ENCODE measurements around the gene RNASE13. TPM values are rescaled to one million over a fixed set of nuclear protein-coding genes. Genes with fewer than 3 reads are reported as not detected.

The RNASE13 gene
- total and polyA plus RNA-seq, 2 of the 4 experiments (the other 2 are of a cell fraction) = not detected

- in situ Hi-C loops (cut with MboI; ENCODE audit: low sequenced_read_pairs) = loop anchor here (25.0 kb wide), 2 partner anchors 622 to 747 kb away; partner anchors contain the start of genes APEX1, CCNB1IP1, OSGEP and PARP2
Observed at GRCh38 chr14:21084396-21084795, 49.8 kb upstream of the RNASE13 start.

More at GRCh38 chr14:21084396-21084795, 49.8 kb upstream of the RNASE13 start:
- H4K91ac ChIP-seq (ENCODE audit: insufficient read depth, low read depth, low read length) = no peak overlapping the region
- no peaks in the 10 kb centered on the region for H3K9me3 ChIP-seq (ENCODE audit: control insufficient read depth, insufficient read depth, low read length)
- H2BK5ac ChIP-seq (ENCODE audit: low read depth, low read length, poor library complexity, severe bottlenecking) = peak overlapping the region; percentile 38
- peaks cover 26% of the 10 kb centered on the region for H3K4me1 ChIP-seq (ENCODE audit: control insufficient read depth, insufficient read depth, low read length)
- no peak overlapping the region for H3K27ac ChIP-seq (ENCODE audit: insufficient read depth, low read length)
- intact Hi-C loops (cut with micrococcal nuclease) (no loop called here), dilution Hi-C loops (cut with HindIII; ENCODE audit: low sequenced_read_pairs, unreplicated experiment) (no loop called here)
- CTCF ChIA-PET = interaction anchor here (0.9 to 1.0 kb wide), 2 partner anchors 13 to 16 kb away, joined by 4 to 7 read pairs; no protein-coding TSS in a partner anchor
- H2AFZ ChIP-seq (replicated peaks; ENCODE audit: low read length, poor library complexity) = no peak overlapping the region
- peak overlapping the region; percentile 47 for H2AK9ac ChIP-seq (replicated peaks; ENCODE audit: low read depth, low read length, poor library complexity)
- no TSS peak for BruUV-seq (replicated peaks)
- no peak overlapping the region for H3K4me2 ChIP-seq (ENCODE audit: low read depth, low read length)
- no peak overlapping the region for H3K23ac ChIP-seq (ENCODE audit: low read depth, low read length)
- no peak overlapping the region for H4K5ac ChIP-seq (ENCODE audit: low read depth, low read length)
- TF ChIP-seq MXI1 (IDR thresholded peaks at IDR 0.05; ENCODE audit: borderline replicate concordance, low read depth, low read length) (no peak), SMC3 (IDR thresholded peaks at IDR 0.05; ENCODE audit: low read depth, low read length) (no peak), CHD1 (IDR thresholded peaks at IDR 0.05; ENCODE audit: low read depth, low read length) (no peak), CTCF (conservative IDR thresholded peaks at IDR 0.05; ENCODE audit: low read depth, low read length) (no peak), ELK1 (IDR thresholded peaks at IDR 0.05; ENCODE audit: borderline replicate concordance, low read depth, low read length) (no peak), MAFK (IDR thresholded peaks at IDR 0.05; ENCODE audit: low read depth, low read length) (no peak), CEBPB (IDR thresholded peaks at IDR 0.05; ENCODE audit: low read depth, low read length) (no peak), RAD21 (IDR thresholded peaks at IDR 0.05; ENCODE audit: low read length) (no peak), USF2 (IDR thresholded peaks at IDR 0.05; ENCODE audit: low read depth, low read length) (no peak), RFX5 (IDR thresholded peaks at IDR 0.05; ENCODE audit: low read depth, low read length) (no peak), MAZ (IDR thresholded peaks at IDR 0.05; ENCODE audit: borderline replicate concordance, low read depth, low read length) (no peak), NFE2L2 (IDR thresholded peaks at IDR 0.05; ENCODE audit: low read depth, low read length) (no peak), RCOR1 (IDR thresholded peaks at IDR 0.05; ENCODE audit: insufficient replicate concordance, low read length) (no peak), FOS (IDR thresholded peaks at IDR 0.05; ENCODE audit: low read depth, low read length) (no peak)
- H3K9me1 ChIP-seq (ENCODE audit: insufficient read depth, low read length) = peaks cover 7% of the 10 kb centered on the region
- peaks cover 0 to 14% of the 10 kb centered on the region in 2 experiments; a peak in 2 of 4 replicates for H3K79me1 ChIP-seq (ENCODE audit: low read depth in 1 of 2, low read length in 2 of 2)
- no CpG with 5 or more reads among the region's 2 CpGs for WGBS, 2 experiments (ENCODE audit: extremely low coverage in 2 of 2, insufficient read length in 1 of 2)
- peak overlapping the region; percentile 12; the same call in 1 of the 2 replicates for H2BK120ac ChIP-seq (ENCODE audit: low read depth, low read length)
- H3K4ac ChIP-seq (ENCODE audit: low read depth, low read length) = 0 out of 2 replicates have a peak overlapping the region, but pooled peaks have one; percentile 20
- peaks cover 6% of the 10 kb centered on the region for H4K20me1 ChIP-seq (ENCODE audit: insufficient read depth, low read length)
- no peak for DNase-seq
- H3K27me3 ChIP-seq (ENCODE audit: control insufficient read depth, insufficient read depth, low read length) = no peaks in the 10 kb centered on the region
- no peak overlapping the region for H3K14ac ChIP-seq (replicated peaks; ENCODE audit: low read depth, low read length)
- POLR2A ChIA-PET (ENCODE audit: unreplicated experiment) = interaction anchor here (0.5 to 1.2 kb wide), 2 partner anchors 10 to 13 kb away, joined by 3 read pairs; no protein-coding TSS in a partner anchor
- no peak overlapping the region for H3K4me3 ChIP-seq (ENCODE audit: insufficient read depth, low read depth, low read length)
- H2BK20ac ChIP-seq (ENCODE audit: low read depth, low read length) = 0 out of 2 replicates have a peak overlapping the region, but pooled peaks have one; percentile 16
- no peak overlapping the region; the same call in 2 of the 3 replicates for H2BK15ac ChIP-seq (ENCODE audit: low read depth, low read length)
- no peak for ATAC-seq (ENCODE audit: low read depth)
- peaks cover 66% of the 10 kb centered on the region for H3K36me3 ChIP-seq (ENCODE audit: control insufficient read depth, insufficient read depth, low read length)
- peak overlapping the region; percentile 58; the same call in 1 of the 2 replicates for H2AK5ac ChIP-seq (ENCODE audit: low read depth, low read length)
- H3K18ac ChIP-seq (ENCODE audit: low read depth, low read length) = no peak overlapping the region
- 0 out of 4 replicates have a peak overlapping the region, but pooled peaks of 1 of the 2 experiments have one; percentile 22 for H4K8ac ChIP-seq (ENCODE audit: low read depth in 2 of 2, low read length in 2 of 2)
- no peak overlapping the region for H3K9ac ChIP-seq (ENCODE audit: low read depth, low read length)
- no peak overlapping the region for H3K56ac ChIP-seq (ENCODE audit: extremely low read depth, insufficient read depth, low read length)

Data from IMR-90 (cell line).